HCT116 (cell line): ENCODE data around the gene BCAR1. TPM values are rescaled to one million over a fixed set of nuclear protein-coding genes. Genes with fewer than 3 reads are reported as not detected.
"Not testable (repeated sequence)": the region's sequence is repeated elsewhere in the genome, so short reads cannot be mapped to it uniquely, and the experiment has no call there.

Experiments used
- ATAC-seq: fragments of 200-7000 bp; cut with Tn5 transposase; 2 replicates; pipeline ENCODE4 v1.9.1; 2020; ENCODE audit warnings: mild to moderate bottlenecking, moderate library complexity
- BruUV-seq: library from RNA; stranded (reverse); fragments of 400-500 nt; replicated peaks from 2 replicates; lab custom pipeline; 2021; lab: Mats Ljungman, UMichigan
- CTCF ChIA-PET: fragments of 300-600 bp; sonication (Branson Sonifier 250); formaldehyde crosslinking; loops from one replicate; lab custom pipeline; 2021; ENCODE audit warnings: antibody characterized with exemption; lab: Charles Lee
- POLR2A ChIA-PET: fragments of 300-600, 350-600 bp; sonication (Branson Sonifier 250); formaldehyde crosslinking; loops from one replicate; lab custom pipeline; 2021; ENCODE audit warnings: antibody characterized with exemption; lab: Charles Lee
- RAD21 ChIA-PET, 2 experiments: fragments of 300-600 bp; sonication (Branson Sonifier 250); formaldehyde crosslinking; loops; one replicate each; lab custom pipeline; 2023; ENCODE audit warnings: low total read pairs in 2 of 2; ENCODE audit not compliant: uncharacterized antibody in 2 of 2, unreplicated experiment in 2 of 2, low non-redundant PET in 1 of 2; lab: Charles Lee
- DNase-seq: peaks from one replicate; pipeline ENCODE4 v3.0.0-alpha.2; 2010; ENCODE audit warnings: low read depth, low spot score
- H2AFZ ChIP-seq: fragments of 200-600 bp; shearing (Covaris generic), sonication (generic); 2 replicates; pipeline ENCODE4 v1.6.1; 2017; ENCODE audit warnings: low read depth, mixed run types, mixed read lengths, antibody characterized with exemption, low read length; ENCODE audit not compliant: poor library complexity, severe bottlenecking
- H3K27ac ChIP-seq: 2 replicates; pipeline ENCODE4 v1.5.1; 2012; ENCODE audit warnings: low read depth, low read length
- H3K27me3 ChIP-seq: fragments of 200-600 bp; sonication (generic); 2 replicates; pipeline ENCODE4 v1.6.1; 2016; ENCODE audit warnings: mixed run types, low read length, mixed read lengths; ENCODE audit not compliant: insufficient read depth
- H3K36me3 ChIP-seq, 2 experiments: fragments of 200-500 bp in 1 of 2; fragments of 200-600 bp in 1 of 2; sonication (Bioruptor generic) in 1 of 2; sonication (generic) in 1 of 2; 2 replicates each; pipeline versions ENCODE4 v1.5.1 to v1.6.1; 2014 to 2016; ENCODE audit warnings: low read length in 2 of 2, inconsistent platforms in 1 of 2, mixed read lengths in 1 of 2, mixed run types in 1 of 2; ENCODE audit not compliant: insufficient read depth in 2 of 2, control insufficient read depth in 1 of 2
- H3K4me1 ChIP-seq, 2 experiments: fragments of 200-600 bp in 1 of 2; sonication (generic) in 1 of 2; 2 replicates each; pipeline versions ENCODE4 v1.5.1 to v1.6.1; 2012 to 2017; ENCODE audit warnings: low read length in 2 of 2, inconsistent platforms in 1 of 2, mild to moderate bottlenecking in 1 of 2, mixed read lengths in 1 of 2, mixed run types in 1 of 2, moderate library complexity in 1 of 2; ENCODE audit not compliant: insufficient read depth in 2 of 2, control insufficient read depth in 1 of 2
- H3K4me2 ChIP-seq: fragments of 200-600 bp; sonication (generic); 2 replicates; pipeline ENCODE4 v1.6.1; 2017; ENCODE audit warnings: mixed run types, low read length, mixed read lengths
- H3K4me3 ChIP-seq, 2 experiments: fragments of 200-600 bp in 1 of 2; sonication (generic) in 1 of 2; replicated peaks in 1 of 2; 2 replicates each; pipeline ENCODE4 v1.5.1; 2011 to 2016; ENCODE audit warnings: low read length in 2 of 2, control low read depth in 1 of 2, low read depth in 1 of 2, mild to moderate bottlenecking in 1 of 2, mixed read lengths in 1 of 2, mixed run types in 1 of 2
- H3K79me2 ChIP-seq: fragments of 200-600 bp; sonication (generic); 2 replicates; pipeline ENCODE4 v1.6.1; 2017; ENCODE audit warnings: mild to moderate bottlenecking, mixed run types, low read length, moderate library complexity, mixed read lengths; ENCODE audit not compliant: insufficient read depth
- H3K9ac ChIP-seq: fragments of 200-600 bp; sonication (generic); 2 replicates; pipeline ENCODE4 v1.6.1; 2016; ENCODE audit warnings: low read length, mixed read lengths
- H3K9me2 ChIP-seq: fragments of 200-600 bp; sonication (generic), shearing (Covaris generic); 2 replicates; pipeline ENCODE4 v1.6.1; 2017; ENCODE audit warnings: mixed run types, mild to moderate bottlenecking, moderate library complexity; ENCODE audit not compliant: insufficient read depth
- H3K9me3 ChIP-seq, 2 experiments: fragments of 200-500 bp in 1 of 2; fragments of 200-600 bp in 1 of 2; sonication (Bioruptor generic) in 1 of 2; sonication (generic) in 1 of 2; 2 replicates each; pipeline ENCODE4 v1.6.1; 2014 to 2017; ENCODE audit warnings: low read length in 2 of 2, mixed read lengths in 2 of 2, inconsistent platforms in 1 of 2, low read depth in 1 of 2, mild to moderate bottlenecking in 1 of 2, mixed run types in 1 of 2, moderate library complexity in 1 of 2; ENCODE audit not compliant: control insufficient read depth in 1 of 2, insufficient read depth in 1 of 2
- H4K20me1 ChIP-seq: fragments of 200-600 bp; sonication (generic), shearing (Covaris generic); 2 replicates; pipeline ENCODE4 v1.6.1; 2017; ENCODE audit warnings: mixed run types, mild to moderate bottlenecking, moderate library complexity; ENCODE audit not compliant: insufficient read depth
- CBX3 ChIP-seq: IDR thresholded peaks from 2 replicates; pipeline ENCODE4 v1.6.1; 2012; ENCODE audit warnings: low read depth
- CTCF ChIP-seq, 3 experiments: fragments of 200-600 bp in 1 of 3; sonication (generic) in 1 of 3; IDR thresholded peaks in 2 of 3; conservative IDR thresholded peaks in 1 of 3; 2 replicates each; pipeline ENCODE4 v1.5.1; 2012 to 2017; ENCODE audit warnings: low read depth in 2 of 3, low read length in 2 of 3, antibody characterized with exemption in 1 of 3, borderline replicate concordance in 1 of 3, control low read depth in 1 of 3, mild to moderate bottlenecking in 1 of 3, mixed read lengths in 1 of 3, mixed run types in 1 of 3, moderate library complexity in 1 of 3; ENCODE audit not compliant: insufficient read depth in 1 of 3
- EGR1 ChIP-seq: IDR thresholded peaks from 2 replicates; pipeline ENCODE4 v1.6.1; 2012; ENCODE audit warnings: low read depth
- ELF1 ChIP-seq: IDR thresholded peaks from 2 replicates; pipeline ENCODE4 v1.6.1; 2012; ENCODE audit warnings: low read depth, borderline replicate concordance
- EZH2phosphoT487 ChIP-seq: fragments of 200-600 bp; IDR thresholded peaks from 2 replicates; pipeline ENCODE4 v1.6.1; 2018; ENCODE audit warnings: antibody characterized with exemption, borderline replicate concordance
- JUND ChIP-seq: IDR thresholded peaks from 2 replicates; pipeline ENCODE4 v1.6.1; 2012
- POLR2A ChIP-seq: IDR thresholded peaks from 2 replicates; pipeline ENCODE4 v1.7.0; 2011; ENCODE audit warnings: borderline replicate concordance; ENCODE audit not compliant: insufficient read depth, insufficient read length; ENCODE audit errors: extremely low read depth
- POLR2AphosphoS5 ChIP-seq: IDR thresholded peaks from 2 replicates; pipeline ENCODE4 v1.6.1; 2011; ENCODE audit warnings: mild to moderate bottlenecking, low read depth, low read length, moderate library complexity
- REST ChIP-seq: IDR thresholded peaks from 2 replicates; pipeline ENCODE4 v1.6.1; 2012; ENCODE audit warnings: low read depth
- SRF ChIP-seq: IDR thresholded peaks from 2 replicates; pipeline ENCODE4 v1.6.1; 2012; ENCODE audit warnings: low read depth
- TCF7L2 ChIP-seq: IDR thresholded peaks from 2 replicates; pipeline ENCODE4 v1.7.0; 2011; ENCODE audit warnings: borderline replicate concordance, inconsistent platforms; ENCODE audit not compliant: insufficient read depth, insufficient read length; ENCODE audit errors: extremely low read depth
- YY1 ChIP-seq: IDR thresholded peaks from 2 replicates; pipeline ENCODE4 v1.6.1; 2011; ENCODE audit warnings: low read length, low read depth, moderate library complexity, mild to moderate bottlenecking; ENCODE audit not compliant: insufficient replicate concordance; ENCODE audit errors: extremely low read depth
- ZNF274 ChIP-seq: fragments of 200-500 bp; sonication (Bioruptor generic); IDR thresholded peaks from 2 replicates; pipeline ENCODE4 v1.6.1; 2014; ENCODE audit warnings: mild to moderate bottlenecking, low read depth, low read length, inconsistent platforms
- intact Hi-C: fragments of 100-400 bp; cut with micrococcal nuclease; formaldehyde crosslinking; loops from 2 replicates; pipeline ENCODE4 v1.10.0; 2022
- total RNA-seq: library from RNA; stranded (reverse); gene quantifications from one replicate; pipeline ENCODE4 v1.2.1, GENCODE V29; 2021; ENCODE audit not compliant: unreplicated experiment
- TF ChIP-seq, protein P1 (sequence below): IDR thresholded peaks from 2 replicates; pipeline ENCODE4 v1.6.1; 2012

BCAR1 gene
- total RNA-seq, 1 experiment from 2014 or later: 49.6 TPM

DNA sequence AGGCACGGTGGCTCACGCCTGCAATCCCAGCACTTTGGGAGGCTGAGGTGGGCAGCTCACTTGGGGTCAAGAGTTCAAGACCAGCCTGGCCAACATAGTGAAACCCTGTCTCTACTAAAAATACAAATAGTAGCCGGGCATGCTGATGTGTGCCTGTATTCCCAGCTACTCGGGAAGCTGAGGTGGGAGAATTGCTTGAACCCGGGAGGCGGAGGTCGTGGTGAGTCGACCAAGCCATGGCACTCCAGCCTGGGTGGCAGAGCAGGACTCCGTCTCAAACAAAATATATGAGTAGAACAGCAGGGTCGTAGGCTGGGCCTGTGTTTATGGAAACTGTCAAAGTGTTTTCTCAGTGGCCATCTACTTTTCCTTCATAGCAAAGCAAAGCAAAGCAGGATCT, 40.1 kb downstream of the BCAR1 start:
- H3K4me3 ChIP-seq, CTCF ChIA-PET, BruUV-seq, H3K4me1 ChIP-seq, H4K20me1 ChIP-seq, H2AFZ ChIP-seq, H3K27me3 ChIP-seq, RAD21 ChIA-PET, H3K27ac ChIP-seq, H3K9ac ChIP-seq, DNase-seq, POLR2A ChIA-PET, H3K4me2 ChIP-seq, H3K9me2 ChIP-seq, H3K79me2 ChIP-seq, H3K9me3 ChIP-seq, ATAC-seq, H3K36me3 ChIP-seq: not testable (repeated sequence)
- intact Hi-C loops: loop anchor here (2.0 kb wide), 1 partner anchor 14 kb away; no protein-coding TSS in a partner anchor

DNA sequence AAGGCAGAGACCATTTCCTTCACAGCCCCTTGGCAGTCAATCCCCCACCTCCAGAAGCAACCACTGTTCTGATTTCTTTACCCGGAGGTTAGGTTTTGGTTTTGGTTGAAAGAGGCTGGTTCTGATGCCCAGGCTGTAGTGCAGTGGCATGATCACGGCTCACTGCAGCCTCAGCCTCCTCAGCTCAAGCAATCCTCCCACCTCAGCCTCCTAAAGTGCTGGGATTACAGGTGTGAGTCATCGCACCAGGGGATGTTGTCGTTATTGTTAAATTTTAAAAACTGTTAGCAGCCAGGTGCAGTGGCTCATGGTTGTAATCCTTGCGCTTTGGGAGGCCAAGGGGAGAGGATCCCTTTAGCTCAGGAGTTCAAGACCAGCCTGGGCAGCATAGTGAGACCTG, 41.5 kb downstream of the BCAR1 start:
- DNase-seq (no peak), ATAC-seq (no peak)
- Histone ChIP-seq H3K4me1 (no peaks in the 10 kb centered on the region), H3K27ac (no peak overlapping the region), H3K4me3 (no peak overlapping the region), H3K4me2 (no peak overlapping the region), H3K27me3 (no peaks in the 10 kb centered on the region), H2AFZ (no peak overlapping the region), H3K79me2 (no peaks in the 10 kb centered on the region), H4K20me1 (no peaks in the 10 kb centered on the region), H3K36me3 (no peaks in the 10 kb centered on the region), H3K9me2 (no peaks in the 10 kb centered on the region), H3K9me3 (no peaks in the 10 kb centered on the region), H3K9ac (no peak overlapping the region)
- BruUV-seq: no TSS peak
- RAD21 ChIA-PET: no interaction called here
- intact Hi-C loops: loop anchor here (2.0 kb wide), 1 partner anchor 15 kb away; no protein-coding TSS in a partner anchor
- CTCF ChIA-PET: no interaction called here
- POLR2A ChIA-PET: no interaction called here
- no peak for TF ChIP-seq CBX3
- TF ChIP-seq, protein P1, sequence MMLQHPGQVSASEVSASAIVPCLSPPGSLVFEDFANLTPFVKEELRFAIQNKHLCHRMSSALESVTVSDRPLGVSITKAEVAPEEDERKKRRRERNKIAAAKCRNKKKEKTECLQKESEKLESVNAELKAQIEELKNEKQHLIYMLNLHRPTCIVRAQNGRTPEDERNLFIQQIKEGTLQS: no peak
- TF ChIP-seq REST: no peak
- TF ChIP-seq JUND: no peak
- no peak for TF ChIP-seq CTCF (IDR thresholded peaks at IDR 0.05 in 2 of 3, conservative IDR thresholded peaks at IDR 0.05 in 1 of 3; ENCODE audit: borderline replicate concordance in 1 of 3, insufficient read depth in 1 of 3, low read depth in 2 of 3, low read length in 2 of 3)
- no peak for TF ChIP-seq YY1
- no peak for TF ChIP-seq POLR2AphosphoS5
- TF ChIP-seq SRF: no peak
- no peak for TF ChIP-seq ZNF274
- no peak for TF ChIP-seq POLR2A
- TF ChIP-seq EZH2phosphoT487: no peak
- no peak for TF ChIP-seq EGR1
- no peak for TF ChIP-seq ELF1
- TF ChIP-seq TCF7L2: no peak
